HG02840 (cell line): ENCODE results near the gene BRAF.
A peak's percentile ranks its signal among the peaks of the same experiment; 100 is the strongest.
"Not testable (repeated sequence)": the region's sequence is repeated elsewhere in the genome, so short reads cannot be mapped to it uniquely, and the experiment has no call there.

Experiments
- ATAC-seq: cut with Tn5 transposase; IDR thresholded peaks from one replicate; pipeline ENCODE4 v1.9.1; 2021; ENCODE audit warnings: mild to moderate bottlenecking, moderate library complexity, moderate number of reproducible peaks; ENCODE audit not compliant: unreplicated experiment, low FRiP score

The BRAF gene

DNA sequence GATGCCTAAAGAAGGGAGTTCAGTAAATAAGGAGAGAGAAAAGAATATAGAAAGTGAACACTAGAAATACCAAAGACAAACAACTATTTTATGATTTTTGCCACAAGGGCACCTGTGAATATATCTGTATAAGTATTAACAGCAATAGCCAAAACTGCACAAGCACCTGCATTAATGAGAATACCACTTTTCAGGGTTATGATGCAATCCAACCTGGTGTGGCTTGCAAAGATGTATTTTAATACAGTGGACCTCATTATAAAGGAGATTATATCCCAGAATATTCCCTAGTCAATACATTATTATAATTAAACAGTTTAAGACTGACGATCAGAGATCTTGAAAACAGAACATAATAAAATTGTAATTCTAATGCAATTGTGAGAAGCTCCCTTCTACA lies 4.0 kb downstream of the BRAF start:
- ATAC-seq = no peak

DNA sequence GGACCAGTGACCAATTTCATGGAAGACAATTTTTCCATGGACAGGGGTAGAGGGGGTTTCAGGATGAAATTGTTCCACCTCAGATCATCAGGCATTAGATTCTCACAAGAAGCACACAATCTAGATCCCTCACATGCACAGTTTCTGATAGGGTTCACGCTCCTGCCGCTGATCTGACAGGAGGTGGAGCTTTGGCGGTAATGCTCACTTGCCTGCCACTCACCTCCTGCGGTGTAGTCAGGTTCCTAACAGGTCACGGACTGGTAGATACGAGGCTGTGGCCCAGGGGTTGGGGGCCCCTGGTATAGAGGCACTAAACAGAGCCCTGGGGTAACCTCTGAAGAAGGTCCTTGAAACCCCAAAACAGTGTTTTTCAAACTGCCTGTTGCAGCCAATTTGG lies 6.5 kb downstream of the BRAF start:
- no peak for ATAC-seq

GRCh38 chr7:140917258-140917657 lies 7.5 kb downstream of the BRAF start:
- ATAC-seq = no peak

DNA sequence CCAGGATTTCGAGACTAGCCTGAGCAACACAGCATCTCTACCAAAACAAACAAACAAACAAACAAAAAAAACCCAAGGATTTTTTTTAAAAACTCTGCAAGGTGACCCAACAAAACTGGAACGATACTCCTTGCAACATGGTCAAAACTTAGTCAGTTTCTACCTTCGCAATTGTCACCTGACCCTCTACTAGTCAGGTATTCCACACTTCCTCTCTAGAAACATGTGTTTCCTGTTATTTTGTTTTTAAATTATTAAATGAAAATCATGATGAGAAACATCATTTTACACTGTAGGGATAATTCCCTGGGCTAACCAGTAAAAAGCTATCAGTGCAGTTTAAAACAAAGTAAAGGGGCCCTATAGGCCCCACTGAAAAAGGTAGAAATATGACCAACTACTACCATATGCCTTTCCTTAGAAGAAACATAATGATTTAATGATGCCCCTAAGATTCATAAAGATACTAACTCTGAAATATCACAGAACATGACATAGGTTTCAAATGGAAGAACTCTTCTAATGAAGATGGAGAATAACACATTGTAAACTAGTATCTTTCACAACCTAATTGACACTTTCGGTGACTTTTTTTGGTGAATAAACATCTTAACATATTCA lies 8.7 kb downstream of the BRAF start:
- no peak for ATAC-seq

- no peak for ATAC-seq
Observed at GRCh38 chr7:140914083-140914482, 10.6 kb downstream of the BRAF start.

DNA sequence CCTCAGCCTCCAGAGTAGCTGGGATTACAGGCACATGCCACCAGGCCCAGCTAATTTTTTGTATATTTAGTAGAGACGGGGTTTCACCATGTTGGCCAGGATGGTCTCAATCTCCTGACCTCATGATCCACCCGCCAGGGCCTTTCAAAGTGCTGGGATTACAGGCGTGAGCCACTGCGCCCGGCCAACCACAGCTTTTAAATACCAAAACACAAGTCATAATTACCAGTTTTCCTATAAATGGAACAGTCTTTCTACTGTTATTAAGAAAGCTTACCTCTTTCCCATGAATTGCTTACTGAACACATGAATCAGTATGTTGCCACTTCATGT lies 11.2 kb downstream of the BRAF start:
- ATAC-seq = not testable (repeated sequence)

- no peak for ATAC-seq
Observed at GRCh38 chr7:140911746-140912145, 13.0 kb downstream of the BRAF start.

- ATAC-seq = no peak
Observed at GRCh38 chr7:140909476-140910161, 15.1 kb downstream of the BRAF start.

- no peak for ATAC-seq
Observed at GRCh38 chr7:140908361-140908760, 16.4 kb downstream of the BRAF start.

GRCh38 chr7:140903741-140904480 lies 20.8 kb downstream of the BRAF start:
- no peak for ATAC-seq

DNA sequence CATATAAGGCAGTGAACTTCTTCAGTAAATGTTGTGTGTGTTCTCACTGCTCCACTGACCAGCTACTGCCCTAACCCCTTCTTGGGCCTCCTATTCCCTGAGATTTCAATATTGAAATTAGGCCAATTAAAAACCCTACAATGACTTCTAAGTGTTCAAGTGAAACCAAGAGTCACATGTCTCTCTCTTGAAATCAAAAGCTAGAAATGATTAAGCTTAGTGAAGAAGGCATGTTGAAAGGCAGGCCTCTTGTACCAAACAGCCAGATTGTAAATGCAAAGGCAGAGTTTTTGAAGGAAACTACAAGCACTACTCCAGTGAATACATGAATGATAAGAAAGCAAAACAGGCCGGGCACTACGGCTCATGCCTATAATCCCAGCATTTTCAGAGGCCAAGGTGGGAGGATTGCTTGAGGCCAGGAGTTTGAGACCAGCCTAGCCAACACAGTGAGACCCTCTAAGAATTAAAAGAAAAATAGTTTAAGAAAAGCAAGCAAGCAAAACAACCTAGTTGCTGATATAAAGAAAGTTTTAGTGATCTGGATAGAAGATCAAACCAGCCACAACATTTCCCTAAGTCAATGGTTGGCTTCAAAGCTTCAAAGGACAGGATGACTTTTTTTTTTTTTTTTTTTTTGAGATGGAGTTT lies 22.3 kb downstream of the BRAF start:
- peak; percentile 85 for ATAC-seq

DNA sequence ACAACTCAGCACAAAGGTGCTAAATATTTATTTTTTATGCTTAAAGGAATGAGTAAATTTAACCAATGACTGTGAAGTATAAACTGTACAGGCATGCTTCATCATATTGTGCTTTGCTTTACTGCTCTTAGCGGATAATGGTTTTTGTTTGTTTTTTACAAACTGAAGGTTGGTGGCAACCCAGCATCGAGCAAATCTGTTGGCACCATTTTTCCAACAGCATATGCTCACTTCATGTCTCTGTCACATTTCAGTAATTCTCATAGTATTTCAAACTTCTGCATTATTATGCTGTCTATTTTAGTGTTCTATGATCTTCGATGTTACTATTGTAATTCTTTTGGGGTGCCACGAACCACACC lies 22.8 kb downstream of the BRAF start:
- no peak for ATAC-seq

- ATAC-seq = no peak
Observed at GRCh38 chr7:140899883-140900282, 24.8 kb downstream of the BRAF start.

DNA sequence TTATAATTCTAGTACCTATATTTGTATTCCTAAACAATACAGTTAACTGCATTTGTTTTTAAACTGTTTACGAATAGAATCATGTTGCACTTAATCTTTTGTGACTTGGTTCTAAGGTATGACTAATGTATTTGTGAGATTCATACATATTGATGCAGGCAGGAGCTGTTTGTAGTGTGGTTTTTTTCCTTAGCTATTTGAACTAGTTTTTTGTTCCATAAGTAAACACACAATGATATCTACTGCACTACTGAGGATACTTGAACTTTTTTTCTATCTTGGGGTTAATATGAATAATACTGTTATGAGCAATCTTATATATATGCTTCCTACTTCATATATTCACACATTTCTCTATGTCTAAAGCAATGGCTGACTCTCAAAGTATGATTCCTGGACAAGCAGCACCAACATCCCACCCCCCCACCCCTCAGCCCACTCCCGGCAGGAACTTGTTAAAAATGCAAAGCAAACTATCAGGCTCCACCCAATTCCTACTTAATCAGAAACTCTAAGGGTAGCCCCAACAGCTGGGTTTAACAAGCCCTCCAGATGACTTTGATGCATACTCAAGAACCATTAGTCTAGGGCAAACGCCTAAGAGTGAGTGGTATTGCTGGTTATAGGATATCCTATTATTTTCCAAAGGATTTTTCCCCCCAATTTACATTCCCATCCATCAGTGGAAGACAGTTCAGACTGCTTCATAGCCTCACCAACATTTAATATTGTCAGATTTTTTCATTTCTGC lies 25.8 kb downstream of the BRAF start:
- no peak for ATAC-seq

- ATAC-seq = no peak
Observed at GRCh38 chr7:140896996-140897395, 27.7 kb downstream of the BRAF start.

- ATAC-seq = no peak
Observed at GRCh38 chr7:140889645-140890044, 35.1 kb downstream of the BRAF start.

DNA sequence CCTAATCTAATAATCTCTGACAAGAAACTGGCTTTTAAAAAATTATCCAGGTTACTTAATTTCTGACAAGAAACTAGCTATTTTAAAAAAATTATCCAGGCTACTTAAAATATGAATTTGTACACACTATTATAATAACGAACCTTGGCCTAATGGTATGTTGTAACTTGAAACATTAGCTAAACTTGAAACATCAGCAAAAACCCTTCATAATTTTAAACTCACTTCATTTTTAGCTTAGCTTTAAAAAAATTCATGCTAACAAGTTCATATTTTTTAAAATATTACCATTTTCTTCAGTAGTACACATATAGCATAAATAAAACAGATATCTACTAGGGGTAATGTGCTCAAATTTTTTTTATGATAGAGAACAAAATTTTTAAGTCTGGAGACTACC lies 35.6 kb downstream of the BRAF start:
- no peak for ATAC-seq

DNA sequence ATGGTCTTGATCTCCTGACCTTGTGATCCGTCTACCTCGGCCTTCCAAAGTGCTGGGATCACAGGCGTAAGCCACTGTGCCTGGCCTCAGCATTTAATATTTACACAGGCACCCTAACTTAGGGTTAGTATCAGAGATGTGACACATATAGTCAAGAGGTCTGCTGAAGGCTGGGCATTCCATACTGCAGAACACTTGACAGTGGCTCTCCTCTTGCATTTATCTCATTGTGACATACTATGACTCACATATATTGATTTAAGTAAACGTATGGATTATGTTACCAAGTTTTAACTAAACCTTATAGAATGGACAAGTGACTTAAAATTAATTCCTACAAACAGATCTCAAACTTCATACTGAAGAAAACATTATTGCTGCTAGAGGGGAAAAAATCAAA lies 36.6 kb downstream of the BRAF start:
- ATAC-seq = no peak

GRCh38 chr7:140885735-140886334 lies 38.9 kb downstream of the BRAF start:
- ATAC-seq = no peak

DNA sequence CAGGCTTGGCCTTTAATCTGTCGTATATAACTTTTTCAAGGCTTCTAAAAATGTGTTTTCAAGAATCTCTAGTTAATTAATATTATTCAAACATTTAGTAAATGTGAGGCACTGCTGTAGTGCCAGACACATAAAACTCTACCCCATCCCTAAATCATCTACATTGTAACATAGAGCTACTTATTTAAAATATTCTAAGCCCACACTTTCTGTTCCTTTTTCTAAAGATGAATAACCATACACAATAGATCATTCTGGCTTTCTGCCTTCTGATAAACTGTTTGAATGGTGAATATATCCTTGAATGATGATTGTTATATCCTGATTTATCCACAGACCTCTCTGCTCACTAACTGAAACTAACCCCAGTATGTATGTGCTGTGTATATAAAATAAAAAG lies 41.4 kb downstream of the BRAF start:
- ATAC-seq = no peak
